Upper lobe of right lung (tissue), 1 donor: ENCODE data around the gene APOE. TPM values are rescaled to one million over a fixed set of nuclear protein-coding genes. Genes with fewer than 3 reads are reported as not detected.
"Not testable (repeated sequence)": the region's sequence is repeated elsewhere in the genome, so short reads cannot be mapped to it uniquely, and the experiment has no call there.

Experiments used
- ATAC-seq: fragments of 200-7000 bp; cut with Tn5 transposase; one replicate; pipeline ENCODE4 v1.9.1; 2020; ENCODE audit warnings: mild to moderate bottlenecking, moderate library complexity
- DNase-seq: peaks from one replicate; pipeline ENCODE4 v3.0.0-alpha.2; 2020
- H3K27ac ChIP-seq: fragments of 200-600 bp; one replicate; pipeline ENCODE4 v1.8.0; 2022
- H3K27me3 ChIP-seq: fragments of 200-600 bp; one replicate; pipeline ENCODE4 v1.8.0; 2022; ENCODE audit warnings: mild to moderate bottlenecking
- H3K36me3 ChIP-seq: fragments of 200-600 bp; one replicate; pipeline ENCODE4 v1.8.0; 2022
- H3K4me1 ChIP-seq: fragments of 200-600 bp; one replicate; pipeline ENCODE4 v1.8.0; 2022
- H3K4me3 ChIP-seq: fragments of 200-600 bp; one replicate; pipeline ENCODE4 v1.8.0; 2022; ENCODE audit warnings: mild to moderate bottlenecking
- H3K9me3 ChIP-seq: fragments of 200-600 bp; one replicate; pipeline ENCODE4 v1.8.0; 2022
- intact Hi-C: fragments of 100-400 bp; cut with DNase I; formaldehyde crosslinking; loops from one replicate; pipeline ENCODE4 v1.11.0; 2022
- long read RNA-seq: library from polyadenylated mRNA; unstranded; transcript quantifications from one replicate; pipeline ENCODE4 v2.0.0, GENCODE V29; 2021
- total RNA-seq: library from RNA; stranded (reverse); fragmentation: NEBNext Ultra II Directional; extraction: Animal tissue kit (Norgen Biotek cat#: 25700); gene quantifications from one replicate; pipeline ENCODE4 v1.2.1, GENCODE V29; 2021
- TF ChIP-seq, protein P1 (sequence below): fragments of 200-600 bp; IDR thresholded peaks from one replicate; pipeline ENCODE4 v1.8.0; 2022; ENCODE audit warnings: antibody characterized with exemption
- donor health status: DM: no; HTN: yes; CAD: no; lungs with severe emphysema.

Gene APOE
- total RNA-seq: 565 TPM
- long read RNA-seq, transcript APOE-201 (4 exons, 1,208 nt): major isoform, 553 of 620 reads
- long read RNA-seq, transcript APOE-203 (4 exons, 864 nt): minor isoform, 24 of 620 reads
- long read RNA-seq, transcript APOE-202 (3 exons, 923 nt): minor isoform, 13 of 620 reads
- long read RNA-seq, transcript APOE-204 (4 exons, 737 nt): minor isoform, 6 of 620 reads
- long read RNA-seq, partial matches to known transcripts: 18 of 620 reads
- long read RNA-seq, other reads (novel, unspliced or antisense): 6 of 620 reads

DNA sequence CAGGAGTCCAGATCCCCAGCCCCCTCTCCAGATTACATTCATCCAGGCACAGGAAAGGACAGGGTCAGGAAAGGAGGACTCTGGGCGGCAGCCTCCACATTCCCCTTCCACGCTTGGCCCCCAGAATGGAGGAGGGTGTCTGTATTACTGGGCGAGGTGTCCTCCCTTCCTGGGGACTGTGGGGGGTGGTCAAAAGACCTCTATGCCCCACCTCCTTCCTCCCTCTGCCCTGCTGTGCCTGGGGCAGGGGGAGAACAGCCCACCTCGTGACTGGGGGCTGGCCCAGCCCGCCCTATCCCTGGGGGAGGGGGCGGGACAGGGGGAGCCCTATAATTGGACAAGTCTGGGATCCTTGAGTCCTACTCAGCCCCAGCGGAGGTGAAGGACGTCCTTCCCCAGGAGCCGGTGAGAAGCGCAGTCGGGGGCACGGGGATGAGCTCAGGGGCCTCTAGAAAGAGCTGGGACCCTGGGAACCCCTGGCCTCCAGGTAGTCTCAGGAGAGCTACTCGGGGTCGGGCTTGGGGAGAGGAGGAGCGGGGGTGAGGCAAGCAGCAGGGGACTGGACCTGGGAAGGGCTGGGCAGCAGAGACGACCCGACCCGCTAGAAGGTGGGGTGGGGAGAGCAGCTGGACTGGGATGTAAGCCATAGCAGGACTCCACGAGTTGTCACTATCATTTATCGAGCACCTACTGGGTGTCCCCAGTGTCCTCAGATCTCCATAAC is at the start of gene APOE:
APOE (plus strand) TSS at position 360 of the 724 bp plus-strand sequence. CDS start 829 bp downstream, outside the sequence.
- no peak for DNase-seq
- H3K27ac ChIP-seq: peak within 1 kb of the TSS; percentile 58
- H3K9me3 ChIP-seq: no peaks in the 10 kb centered on the region
- H3K27me3 ChIP-seq: peaks cover 5% of the 10 kb centered on the region
- H3K4me1 ChIP-seq: no peaks in the 10 kb centered on the region
- peak within 1 kb of the TSS; percentile 45 for H3K4me3 ChIP-seq
- intact Hi-C loops: loop anchor here (10.0 kb wide), 1 partner anchor 49 kb away; the partner anchor contains the start of gene CLPTM1
- peak; percentile 42 for ATAC-seq
- TF ChIP-seq, protein P1, sequence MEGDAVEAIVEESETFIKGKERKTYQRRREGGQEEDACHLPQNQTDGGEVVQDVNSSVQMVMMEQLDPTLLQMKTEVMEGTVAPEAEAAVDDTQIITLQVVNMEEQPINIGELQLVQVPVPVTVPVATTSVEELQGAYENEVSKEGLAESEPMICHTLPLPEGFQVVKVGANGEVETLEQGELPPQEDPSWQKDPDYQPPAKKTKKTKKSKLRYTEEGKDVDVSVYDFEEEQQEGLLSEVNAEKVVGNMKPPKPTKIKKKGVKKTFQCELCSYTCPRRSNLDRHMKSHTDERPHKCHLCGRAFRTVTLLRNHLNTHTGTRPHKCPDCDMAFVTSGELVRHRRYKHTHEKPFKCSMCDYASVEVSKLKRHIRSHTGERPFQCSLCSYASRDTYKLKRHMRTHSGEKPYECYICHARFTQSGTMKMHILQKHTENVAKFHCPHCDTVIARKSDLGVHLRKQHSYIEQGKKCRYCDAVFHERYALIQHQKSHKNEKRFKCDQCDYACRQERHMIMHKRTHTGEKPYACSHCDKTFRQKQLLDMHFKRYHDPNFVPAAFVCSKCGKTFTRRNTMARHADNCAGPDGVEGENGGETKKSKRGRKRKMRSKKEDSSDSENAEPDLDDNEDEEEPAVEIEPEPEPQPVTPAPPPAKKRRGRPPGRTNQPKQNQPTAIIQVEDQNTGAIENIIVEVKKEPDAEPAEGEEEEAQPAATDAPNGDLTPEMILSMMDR: no peak
- peaks cover 24% of the 10 kb centered on the region for H3K36me3 ChIP-seq

DNA sequence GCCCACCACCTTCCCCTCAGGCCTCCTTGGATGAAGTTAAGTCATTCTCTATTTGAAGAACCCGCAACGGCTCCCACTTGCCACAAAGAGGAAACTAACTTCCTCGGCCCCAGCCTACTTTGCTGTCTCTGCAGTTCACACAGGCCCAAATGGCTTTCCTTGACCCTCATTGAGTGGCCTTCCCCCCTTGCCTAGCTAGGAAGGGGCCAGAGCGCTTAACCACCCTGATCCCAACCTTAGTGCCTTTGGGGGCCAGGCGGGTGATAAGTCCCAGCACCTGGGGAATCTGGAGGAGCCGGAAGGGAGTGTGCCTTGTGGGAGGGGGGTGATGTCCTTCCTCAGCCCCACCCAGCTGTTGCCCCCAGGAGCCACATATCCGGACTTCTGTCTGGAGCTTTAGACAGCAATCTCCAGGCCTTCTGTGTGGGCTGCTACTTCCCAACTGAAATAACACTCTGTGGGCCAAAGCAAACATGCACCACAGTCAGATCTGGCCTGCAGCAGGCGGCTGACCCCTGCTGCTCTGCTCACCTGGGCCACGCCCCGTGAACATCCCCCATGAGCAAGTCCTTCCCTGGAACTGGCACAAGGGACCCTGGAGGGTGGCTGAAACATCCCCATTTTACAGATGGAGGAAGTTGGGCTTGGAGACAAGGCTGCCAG is 49.0 kb upstream of the APOE start:
- peak; percentile 59 for ATAC-seq
- TF ChIP-seq, protein P1: no peak
- H3K27ac ChIP-seq: peak overlapping the region; percentile 51
- H3K27me3 ChIP-seq: no peaks in the 10 kb centered on the region
- no peak for DNase-seq
- H3K9me3 ChIP-seq: no peaks in the 10 kb centered on the region
- H3K36me3 ChIP-seq: no peaks in the 10 kb centered on the region
- no peak overlapping the region for H3K4me3 ChIP-seq
- intact Hi-C loops: no loop called here
- peaks cover 25% of the 10 kb centered on the region for H3K4me1 ChIP-seq

DNA sequence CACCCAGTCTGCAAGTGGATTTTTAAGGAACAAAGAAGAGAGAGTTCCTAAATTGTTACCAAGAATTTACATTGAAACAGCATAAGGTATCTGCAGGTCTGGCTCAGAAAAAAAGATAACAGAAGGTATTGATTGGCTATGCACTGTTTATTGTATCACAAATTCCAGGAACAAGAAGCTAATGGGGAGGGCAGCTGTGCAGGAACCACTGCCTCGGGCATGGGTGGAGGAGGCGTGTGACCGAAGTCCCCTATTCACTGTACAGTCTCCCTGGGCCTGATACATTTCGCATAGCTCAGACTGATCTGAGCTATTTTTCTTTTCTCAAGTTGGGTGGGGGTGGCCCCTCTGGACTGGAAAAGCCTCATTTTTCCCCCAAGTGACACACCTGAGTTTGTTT is 47.8 kb upstream of the APOE start:
- no peaks in the 10 kb centered on the region for H3K36me3 ChIP-seq
- no peaks in the 10 kb centered on the region for H3K27me3 ChIP-seq
- intact Hi-C loops: no loop called here
- H3K4me1 ChIP-seq: peaks cover 25% of the 10 kb centered on the region
- no peaks in the 10 kb centered on the region for H3K9me3 ChIP-seq
- ATAC-seq (no peak), DNase-seq (no peak)
- TF ChIP-seq, protein P1: no peak
- no peak overlapping the region for H3K4me3 ChIP-seq
- H3K27ac ChIP-seq: no peak overlapping the region

DNA sequence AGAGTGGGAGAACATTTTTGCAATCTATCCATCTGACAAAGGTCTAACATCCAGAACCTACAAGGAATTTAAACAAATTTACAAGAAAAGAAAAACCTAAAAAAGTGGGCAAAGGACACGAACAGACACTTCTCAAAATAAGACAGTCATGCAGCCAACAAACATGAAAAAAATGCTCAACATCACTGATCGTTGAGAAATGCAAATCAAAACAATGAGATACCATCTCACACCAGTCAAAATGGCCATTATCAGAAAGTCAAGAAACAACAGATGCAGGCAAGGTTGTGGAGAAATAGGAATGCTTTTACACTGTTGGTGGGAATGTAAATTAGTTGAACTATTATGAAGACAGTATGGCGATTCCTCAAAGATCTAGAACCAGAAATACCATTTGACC is 44.0 kb upstream of the APOE start:
- H3K9me3 ChIP-seq, DNase-seq, H3K4me3 ChIP-seq, ATAC-seq, intact Hi-C loops, H3K27ac ChIP-seq, H3K27me3 ChIP-seq: not testable (repeated sequence)
- Histone ChIP-seq H3K36me3 (peaks cover 12% of the 10 kb centered on the region), H3K4me1 (peaks cover 17% of the 10 kb centered on the region)

DNA sequence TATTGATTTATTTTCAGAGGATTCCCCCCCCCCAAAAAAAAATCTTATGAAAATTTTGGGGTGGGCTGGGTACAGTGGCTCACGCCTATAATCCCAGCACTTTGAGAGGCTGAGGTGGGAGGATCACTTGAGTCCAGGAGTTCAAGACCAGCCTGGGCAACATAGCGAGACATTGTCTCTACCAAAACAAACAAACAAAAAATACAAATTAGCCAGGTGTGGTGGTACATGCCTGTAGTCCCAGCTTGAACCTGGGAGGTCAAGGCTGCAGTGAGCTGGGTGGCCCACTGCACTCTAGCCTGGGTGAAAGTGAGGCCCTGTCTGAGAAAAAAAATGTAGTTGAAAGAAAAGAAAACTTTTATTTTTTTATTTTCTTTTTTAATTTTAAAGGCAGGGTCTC is 41.6 kb upstream of the APOE start:
- H3K9me3 ChIP-seq: no peaks in the 10 kb centered on the region
- H3K36me3 ChIP-seq: peaks cover 21% of the 10 kb centered on the region
- TF ChIP-seq, protein P1: no peak
- H3K4me3 ChIP-seq: no peak overlapping the region
- peaks cover 5% of the 10 kb centered on the region for H3K4me1 ChIP-seq
- DNase-seq: no peak
- ATAC-seq: no peak
- no peaks in the 10 kb centered on the region for H3K27me3 ChIP-seq
- H3K27ac ChIP-seq: no peak overlapping the region
- intact Hi-C loops: no loop called here
